Ishikawa (cell line): ENCODE results near the gene COL13A1.

Experiments used
- CEBPB ChIP-seq: IDR thresholded peaks from 2 replicates; pipeline ENCODE4 v1.6.1; 2012
- CREB1 ChIP-seq: IDR thresholded peaks from 2 replicates; pipeline ENCODE4 v1.6.1; 2012; ENCODE audit warnings: low read depth
- EP300 ChIP-seq: IDR thresholded peaks from 2 replicates; pipeline ENCODE4 v1.6.1; 2012; ENCODE audit warnings: borderline replicate concordance
- MAX ChIP-seq: IDR thresholded peaks from 2 replicates; pipeline ENCODE4 v1.6.1; 2012
- NFIC ChIP-seq: IDR thresholded peaks from 2 replicates; pipeline ENCODE4 v1.6.1; 2012
- RAD21 ChIP-seq: IDR thresholded peaks from 2 replicates; pipeline ENCODE4 v1.6.1; 2012; ENCODE audit warnings: low read depth
- REST ChIP-seq: IDR thresholded peaks from 2 replicates; pipeline ENCODE4 v1.6.1; 2012; ENCODE audit warnings: low read depth, mild to moderate bottlenecking
- TAF1 ChIP-seq: IDR thresholded peaks from 2 replicates; pipeline ENCODE4 v1.6.1; 2012; ENCODE audit warnings: low read depth, mild to moderate bottlenecking
- TCF12 ChIP-seq: IDR thresholded peaks from 2 replicates; pipeline ENCODE4 v1.6.1; 2012; ENCODE audit warnings: low read depth
- TEAD4 ChIP-seq: IDR thresholded peaks from 2 replicates; pipeline ENCODE4 v1.6.1; 2012
- YY1 ChIP-seq: IDR thresholded peaks from 2 replicates; pipeline ENCODE4 v1.6.1; 2012; ENCODE audit warnings: low read depth
- ZBTB7A ChIP-seq: IDR thresholded peaks from 2 replicates; pipeline ENCODE4 v1.6.1; 2012; ENCODE audit warnings: low read depth

DNA sequence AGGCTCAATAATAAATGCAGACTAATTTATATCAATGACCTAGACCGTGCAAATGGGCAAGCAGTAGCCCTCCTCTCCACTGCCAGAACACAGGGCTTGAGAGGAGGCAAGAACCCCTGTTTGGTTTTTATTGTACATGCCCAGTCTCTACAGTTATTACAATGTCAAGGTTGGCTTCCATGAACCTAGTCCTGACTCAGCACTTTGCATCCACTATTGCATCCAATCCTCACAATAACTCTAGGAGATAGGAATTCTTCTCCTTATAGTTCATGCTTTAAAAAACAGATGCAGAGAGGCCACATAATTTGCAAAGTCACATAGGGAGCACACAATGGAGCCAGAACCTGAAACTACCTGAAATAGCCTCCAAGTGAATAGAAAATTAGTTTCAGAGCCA, 7.0 kb upstream of the COL13A1 start:
- no peak for TF ChIP-seq RAD21
- no peak for TF ChIP-seq YY1
- TF ChIP-seq CEBPB: no peak
- TF ChIP-seq ZBTB7A: no peak
- TF ChIP-seq TCF12: no peak
- TF ChIP-seq TAF1: no peak
- no peak for TF ChIP-seq EP300
- TF ChIP-seq REST: no peak
- no peak for TF ChIP-seq MAX
- no peak for TF ChIP-seq TEAD4
- TF ChIP-seq CREB1: no peak
- TF ChIP-seq NFIC: no peak
